Neutrophil (primary cell): Measurements from ENCODE around the gene PER3.

Source experiments
- H3K27ac ChIP-seq: fragments of 200-600 bp; sonication (generic); 2 replicates; pipeline ENCODE4 v1.5.1; 2016; ENCODE audit warnings: mild to moderate bottlenecking, moderate library complexity
- H3K27me3 ChIP-seq: fragments of 200-600 bp; sonication (generic); 2 replicates; pipeline ENCODE4 v1.6.0; 2016; ENCODE audit warnings: mild to moderate bottlenecking
- H3K36me3 ChIP-seq: fragments of 200-600 bp; sonication (generic); 2 replicates; pipeline ENCODE4 v1.5.1; 2017
- H3K4me1 ChIP-seq, 2 experiments: fragments of 200-600 bp in 1 of 2; sonication (generic) in 1 of 2; 1 replicate in 1 of 2; 2 replicates in 1 of 2; pipeline versions ENCODE4 v1.5.1 to v1.6.1; 2013 to 2016; ENCODE audit warnings: low read depth in 1 of 2, low read length in 1 of 2, mild to moderate bottlenecking in 1 of 2, moderate library complexity in 1 of 2; ENCODE audit not compliant: control insufficient read depth in 1 of 2, insufficient read depth in 1 of 2
- H3K4me3 ChIP-seq, 2 experiments: fragments of 200-600 bp in 1 of 2; sonication (generic) in 1 of 2; 1 replicate in 1 of 2; 2 replicates in 1 of 2; pipeline ENCODE4 v1.5.1; 2013 to 2016; ENCODE audit warnings: low read depth in 1 of 2, low read length in 1 of 2, mild to moderate bottlenecking in 1 of 2, moderate library complexity in 1 of 2
- H3K9me3 ChIP-seq: fragments of 200-600 bp; sonication (generic); 2 replicates; pipeline ENCODE4 v1.5.1; 2016
- CTCF ChIP-seq: fragments of 200-600 bp; sonication (generic); IDR thresholded peaks from 2 replicates; pipeline ENCODE4 v1.5.1; 2016; ENCODE audit warnings: antibody characterized with exemption

The PER3 gene

GRCh38 chr1:7805460-7805859 is 21.4 kb downstream of the PER3 start:
- no peak overlapping the region for H3K4me3 ChIP-seq
- H3K9me3 ChIP-seq: no peaks in the 10 kb centered on the region
- no peaks in the 10 kb centered on the region for H3K27me3 ChIP-seq
- no peaks in the 10 kb centered on the region for H3K36me3 ChIP-seq
- H3K4me1 ChIP-seq: no peaks in the 10 kb centered on the region
- no peak overlapping the region for H3K27ac ChIP-seq
- no peak for TF ChIP-seq CTCF

GRCh38 chr1:7808253-7808844 is 24.3 kb downstream of the PER3 start:
- Histone ChIP-seq H3K4me3 (no peak overlapping the region), H3K36me3 (no peaks in the 10 kb centered on the region), H3K27ac (no peak overlapping the region), H3K27me3 (no peaks in the 10 kb centered on the region), H3K4me1 (no peaks in the 10 kb centered on the region), H3K9me3 (peaks cover 1% of the 10 kb centered on the region)
- no peak for TF ChIP-seq CTCF

- Histone ChIP-seq H3K36me3 (no peaks in the 10 kb centered on the region), H3K4me1 (no peaks in the 10 kb centered on the region), H3K27ac (no peak overlapping the region), H3K9me3 (peaks cover 6% of the 10 kb centered on the region), H3K27me3 (no peaks in the 10 kb centered on the region), H3K4me3 (no peak overlapping the region)
- TF ChIP-seq CTCF: no peak
Measured at GRCh38 chr1:7809742-7810141, 25.7 kb downstream of the PER3 start.

- Histone ChIP-seq H3K9me3 (peaks cover 6% of the 10 kb centered on the region), H3K27ac (no peak overlapping the region), H3K4me3 (no peak overlapping the region), H3K4me1 (no peaks in the 10 kb centered on the region), H3K36me3 (no peaks in the 10 kb centered on the region), H3K27me3 (no peaks in the 10 kb centered on the region)
- no peak for TF ChIP-seq CTCF
Measured at GRCh38 chr1:7810395-7810794, 26.3 kb downstream of the PER3 start.

- no peaks in the 10 kb centered on the region for H3K36me3 ChIP-seq
- H3K9me3 ChIP-seq: peaks cover 6% of the 10 kb centered on the region
- no peak for TF ChIP-seq CTCF
Measured at GRCh38 chr1:7811476-7811875, 27.4 kb downstream of the PER3 start.

More at GRCh38 chr1:7811476-7811875, 27.4 kb downstream of the PER3 start:
- Histone ChIP-seq H3K27me3 (no peaks in the 10 kb centered on the region), H3K4me1 (no peaks in the 10 kb centered on the region), H3K27ac (no peak overlapping the region), H3K4me3 (no peak overlapping the region)
